Measurements from ENCODE around the gene PRDM1.

Gene PRDM1

DNA sequence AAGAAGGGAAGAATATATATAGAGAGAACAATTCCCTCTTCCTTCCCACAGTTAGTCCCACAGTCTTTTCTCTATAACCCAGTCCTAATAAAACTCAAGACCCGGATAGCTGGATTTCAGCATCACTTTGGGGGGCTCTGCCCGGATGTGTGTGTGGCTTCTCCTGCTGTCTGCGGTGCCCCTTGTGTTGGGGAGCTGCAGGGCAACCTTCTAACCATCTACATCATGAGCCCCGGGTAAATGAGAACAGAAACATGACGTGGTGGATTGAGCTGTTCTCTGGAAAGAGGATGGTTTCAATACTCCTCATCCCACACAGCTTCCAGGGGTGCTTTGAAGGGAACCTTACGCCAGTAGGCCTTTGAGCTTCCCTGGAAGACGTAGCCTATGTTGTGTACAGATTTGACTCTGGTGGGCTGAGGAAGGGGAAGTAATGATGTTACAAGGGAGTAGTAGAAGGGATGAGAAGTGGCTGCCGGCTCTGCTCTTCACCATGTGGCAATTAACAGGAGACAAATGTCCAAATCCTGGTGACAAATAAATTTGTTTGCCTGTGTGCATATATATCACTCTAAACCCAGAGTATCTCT lies 13.5 kb upstream of the PRDM1 start:
- no peak for DNase-seq

DNA sequence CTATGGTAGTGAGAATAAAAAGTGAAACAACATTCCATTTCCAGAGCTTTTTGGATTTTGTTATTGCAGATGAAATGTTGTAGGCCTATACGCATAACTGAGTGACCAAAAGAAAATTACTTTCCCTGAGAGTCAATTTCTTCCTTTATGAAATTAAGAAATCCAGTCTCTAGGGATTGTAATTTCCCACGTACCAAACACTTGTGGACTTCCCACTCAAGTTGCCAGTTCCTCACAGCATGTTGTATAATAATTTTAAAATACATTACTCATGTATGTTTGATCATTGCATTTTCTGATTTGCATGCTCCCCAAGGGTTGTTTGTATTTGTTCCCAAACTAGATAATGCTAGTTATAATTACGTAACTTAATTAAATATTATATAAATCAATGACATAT lies 12.0 kb upstream of the PRDM1 start:
- DNase-seq: no peak

DNA sequence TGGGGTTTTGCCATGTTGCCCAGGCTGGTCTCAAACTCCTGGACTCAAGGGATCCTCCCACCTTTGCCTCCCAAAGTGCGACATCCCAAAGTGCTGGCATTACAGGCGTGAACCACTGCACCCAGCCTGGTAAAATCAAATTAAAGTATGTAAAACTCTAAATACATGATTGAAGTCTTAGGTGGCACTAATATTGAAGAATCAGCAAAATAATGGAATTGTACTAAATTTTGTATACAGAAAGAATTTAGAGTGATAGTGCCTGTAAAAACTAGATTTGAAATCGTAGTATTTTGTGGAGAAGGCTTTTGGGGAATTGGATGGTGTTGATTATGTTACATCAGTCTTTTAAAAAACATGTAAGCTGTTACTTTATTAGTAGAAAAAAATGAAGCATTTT lies 10.0 kb upstream of the PRDM1 start:
- DNase-seq: no peak

GRCh38 chr6:106077170-106077569 lies 9.0 kb upstream of the PRDM1 start:
- DNase-seq: no peak

- no peak for DNase-seq
Measured at GRCh38 chr6:106077881-106078280, 8.3 kb upstream of the PRDM1 start.

GRCh38 chr6:106079961-106080762 lies 6.0 kb upstream of the PRDM1 start:
- DNase-seq: no peak

GRCh38 chr6:106080763-106081095 lies 5.4 kb upstream of the PRDM1 start:
- DNase-seq: no peak

DNA sequence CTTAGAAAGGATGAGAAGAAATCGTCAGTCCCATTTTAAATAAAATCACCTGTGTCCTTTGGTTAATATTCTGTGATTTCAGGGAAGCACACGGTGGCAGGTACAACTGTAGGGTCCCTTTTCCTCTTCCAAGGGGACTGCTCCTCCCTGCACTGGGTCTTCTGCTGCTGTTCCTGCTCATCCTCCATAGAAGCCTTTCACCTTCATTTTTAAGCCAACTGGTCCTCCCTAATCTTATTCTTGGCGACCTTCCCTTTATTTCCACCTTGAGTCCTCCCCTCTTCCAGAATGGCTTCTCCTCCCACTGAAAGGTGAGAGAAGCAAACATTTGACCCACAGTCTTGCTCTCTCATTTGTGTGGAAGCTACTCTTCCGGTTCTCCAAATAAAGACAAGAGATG lies 4.4 kb upstream of the PRDM1 start:
- no peak for DNase-seq

GRCh38 chr6:106082735-106083398 lies 3.3 kb upstream of the PRDM1 start:
- no peak for DNase-seq

DNA sequence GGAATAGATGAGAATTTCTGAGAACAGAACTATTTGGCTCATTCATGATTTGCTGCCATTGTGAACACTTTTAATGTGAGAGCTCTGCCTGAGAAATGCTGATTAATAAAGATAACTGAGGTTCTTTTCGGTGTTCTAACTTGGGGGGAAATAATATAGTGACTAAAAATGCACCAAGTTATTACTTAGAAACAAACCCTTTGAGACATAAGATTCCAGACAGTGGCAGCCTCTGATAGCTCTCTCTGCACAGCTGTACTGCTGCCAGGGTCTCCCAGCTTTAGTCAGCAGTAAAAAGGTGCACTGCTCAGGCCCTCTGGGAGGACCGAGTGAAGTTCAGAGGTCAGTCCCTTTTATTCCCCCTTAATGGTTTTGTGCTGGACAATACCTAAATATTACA lies 2.5 kb upstream of the PRDM1 start:
- DNase-seq: no peak

DNA sequence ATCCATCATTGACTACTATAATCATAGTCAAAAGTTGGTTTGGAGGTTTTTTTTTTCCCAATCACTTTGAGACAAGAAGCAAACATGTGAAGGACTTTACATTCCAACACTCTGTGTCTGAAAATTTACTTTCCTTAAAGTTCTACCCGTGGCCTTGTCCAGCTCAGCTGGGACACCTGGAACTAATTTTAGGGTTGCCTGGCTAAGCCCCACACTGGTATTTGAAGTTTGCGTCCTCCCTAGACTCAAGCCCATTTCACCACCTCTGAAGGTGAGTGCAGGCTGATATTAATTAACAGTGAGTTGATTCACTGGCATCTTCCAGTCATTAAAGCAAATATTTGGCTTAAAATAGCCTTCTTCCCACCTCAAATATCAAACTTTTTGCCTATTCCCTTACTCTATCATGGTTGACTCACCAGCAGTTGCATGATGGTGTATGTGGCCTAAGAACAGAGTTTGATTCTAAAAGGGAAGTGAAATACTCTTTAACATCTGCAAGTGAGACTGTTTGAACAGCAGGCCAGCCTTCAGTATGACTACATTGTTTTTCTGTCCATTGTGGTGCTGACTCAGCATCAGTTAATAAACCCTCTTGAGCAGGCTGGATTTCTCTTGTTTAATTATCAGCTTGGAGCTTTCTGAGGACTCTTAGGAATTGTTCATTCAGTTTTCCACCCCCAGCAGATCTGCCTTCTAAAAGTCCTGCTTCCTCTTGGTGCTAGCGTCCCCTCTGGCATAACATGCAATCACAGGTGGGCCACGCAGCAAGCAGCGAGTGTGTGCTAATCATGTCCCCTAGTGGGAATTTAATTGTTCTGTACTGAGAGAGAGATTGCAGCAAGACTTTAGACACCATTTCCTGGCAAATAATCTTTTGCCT lies 1.8 kb upstream of the PRDM1 start:
- DNase-seq: no peak

DNA sequence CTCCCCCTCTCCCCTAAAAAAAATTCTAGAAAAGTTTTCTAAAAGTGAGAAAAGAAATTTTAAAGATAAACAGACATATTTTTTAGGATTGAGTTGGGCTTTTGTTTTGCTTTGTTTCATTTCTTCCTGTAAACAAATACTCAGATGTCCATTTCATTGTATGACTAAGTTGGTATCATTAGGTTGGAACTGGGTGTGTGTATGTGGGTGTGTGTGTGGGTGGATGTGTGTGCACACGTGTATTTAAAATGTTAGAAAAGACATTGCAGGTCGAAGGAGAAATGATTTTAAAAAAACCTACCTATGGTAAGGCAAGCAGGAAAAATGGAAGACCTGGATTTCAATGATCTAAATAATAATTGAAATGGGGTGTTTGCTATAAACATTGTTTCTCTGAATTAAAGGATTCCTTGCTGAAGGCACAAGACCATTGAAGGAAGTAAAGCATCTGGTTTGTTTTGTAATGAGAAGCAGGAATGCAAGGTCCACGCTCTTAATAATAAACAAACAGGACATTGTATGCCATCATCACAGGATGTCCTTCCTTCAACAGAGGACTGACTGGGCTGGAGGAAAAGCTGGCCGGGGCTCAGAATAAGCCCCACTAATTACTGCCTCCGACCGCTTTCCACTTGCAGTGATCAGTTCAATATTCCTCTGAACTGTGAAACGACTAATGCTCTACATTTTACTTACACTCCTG lies 996 bp upstream of the PRDM1 start:
- DNase-seq: no peak

DNA sequence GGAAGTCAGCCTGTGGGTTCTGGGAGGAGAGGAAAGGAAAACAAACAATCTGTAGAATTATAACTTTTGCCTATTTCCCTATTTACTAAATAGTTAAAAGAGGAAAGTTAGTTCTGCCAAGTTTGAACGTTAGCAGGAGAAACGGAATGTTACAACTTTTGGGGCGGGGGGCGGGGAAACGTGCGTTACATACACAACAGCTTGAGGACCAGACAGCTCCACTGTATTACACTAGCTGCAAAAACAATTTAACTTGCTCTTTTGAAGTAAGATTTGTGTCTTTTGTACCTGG lies 498 bp upstream of the PRDM1 start:
- DNase-seq: no peak

GRCh38 chr6:106086814-106087175 lies 659 bp downstream of the PRDM1 start:
- DNase-seq: no peak

GRCh38 chr6:106087548-106088325 lies 1.6 kb downstream of the PRDM1 start:
- DNase-seq: no peak

GRCh38 chr6:106090001-106090400 lies 3.9 kb downstream of the PRDM1 start:
- no peak for DNase-seq

GRCh38 chr6:106092279-106092678 lies 6.1 kb downstream of the PRDM1 start:
- DNase-seq: no peak

- no peak for DNase-seq
Measured at GRCh38 chr6:106094261-106094963, 8.3 kb downstream of the PRDM1 start.

DNA sequence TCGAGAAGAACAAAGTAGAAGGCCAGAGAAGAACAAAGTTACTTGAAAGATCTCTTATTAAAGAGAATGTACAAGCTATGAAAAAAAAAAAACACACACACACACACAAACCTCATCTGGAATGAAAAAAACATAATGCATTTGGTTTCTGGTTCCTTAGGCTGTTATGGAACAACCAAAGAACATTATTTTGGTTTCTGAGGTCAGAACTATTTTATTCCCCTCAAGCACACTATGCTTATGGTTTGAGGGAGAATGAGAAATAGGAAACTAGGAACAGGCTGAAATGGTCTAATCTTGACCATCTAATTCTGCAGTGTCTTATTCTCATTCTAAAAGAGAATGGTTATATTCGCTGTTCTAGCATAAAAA lies 8.8 kb downstream of the PRDM1 start:
- no peak for DNase-seq

- DNase-seq: no peak
Measured at GRCh38 chr6:106097411-106098231, 11.5 kb downstream of the PRDM1 start.
